HL-60 (cell line): ENCODE results near the gene SH3PXD2A.

ENCODE experiments used
- DNase-seq, 2 experiments: peaks; one replicate each; pipeline ENCODE4 v3.0.0-alpha.2; 2010 to 2020; ENCODE audit warnings: low read depth in 1 of 2, low spot score in 1 of 2
- H3K27ac ChIP-seq: fragments of 250-450 bp; sonication (Bioruptor Pico); replicated peaks from 2 replicates; pipeline ENCODE4 v1.5.1; 2020; ENCODE audit warnings: mild to moderate bottlenecking, moderate library complexity
- H3K27me3 ChIP-seq: fragments of 250-450 bp; sonication (Bioruptor Pico); 2 replicates; pipeline ENCODE4 v1.5.1; 2021; ENCODE audit warnings: mild to moderate bottlenecking, moderate library complexity; ENCODE audit not compliant: insufficient read depth, poor library complexity, severe bottlenecking
- H3K4me3 ChIP-seq: replicated peaks from 2 replicates; pipeline ENCODE4 v1.5.1; 2011; ENCODE audit warnings: mild to moderate bottlenecking, control low read depth, low read length; ENCODE audit not compliant: insufficient read depth
- GABPA ChIP-seq: IDR thresholded peaks from 2 replicates; pipeline ENCODE4 v1.6.1; 2012; ENCODE audit warnings: low read depth
- POLR2AphosphoS5 ChIP-seq: IDR thresholded peaks from 2 replicates; pipeline ENCODE4 v1.6.1; 2012; ENCODE audit warnings: low read depth
- SPI1 ChIP-seq: IDR thresholded peaks from 2 replicates; pipeline ENCODE4 v1.6.1; 2012; ENCODE audit warnings: low read depth, mild to moderate bottlenecking, borderline replicate concordance
- TF ChIP-seq, protein P1 (sequence below): IDR thresholded peaks from one replicate; pipeline ENCODE4 v1.5.1; 2011; ENCODE audit warnings: low read length, control low read depth, inconsistent platforms; ENCODE audit not compliant: insufficient read depth
- TF ChIP-seq, protein P2 (sequence below): IDR thresholded peaks from 2 replicates; pipeline ENCODE4 v1.6.1; 2012; ENCODE audit warnings: low read depth; ENCODE audit not compliant: insufficient replicate concordance

Gene SH3PXD2A

DNA sequence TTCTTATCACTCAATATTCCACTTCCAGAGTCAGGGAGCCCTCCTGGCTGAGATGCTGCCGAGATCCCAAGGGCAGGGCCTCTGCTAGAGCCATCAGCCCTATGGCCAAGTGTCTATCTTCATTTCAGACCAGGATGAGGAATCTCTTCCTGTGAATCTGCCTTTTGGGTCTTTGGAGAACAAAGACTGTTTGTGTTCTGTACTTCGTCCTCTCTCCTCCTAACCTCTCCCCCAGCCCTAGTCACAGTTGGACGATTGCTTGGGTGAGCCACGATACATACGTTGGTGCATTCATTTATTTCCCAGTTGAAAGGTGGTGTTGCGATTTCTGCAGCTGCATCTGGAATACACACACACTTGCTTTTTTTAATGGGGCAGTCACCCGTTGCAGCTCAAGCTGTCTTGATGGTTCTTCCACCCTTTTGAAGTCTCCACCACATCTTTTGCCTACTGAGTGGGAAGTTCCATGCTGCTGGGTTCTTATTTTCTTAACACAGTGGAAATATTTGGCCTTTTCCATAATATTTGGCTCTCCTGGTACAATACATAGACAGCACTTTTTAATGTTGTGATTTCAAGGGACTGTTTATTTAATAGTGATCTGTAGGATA lies 26.7 kb downstream of the SH3PXD2A start:
- Histone ChIP-seq H3K4me3 (no peak overlapping the region), H3K27ac (no peak overlapping the region), H3K27me3 (no peaks in the 10 kb centered on the region)
- no peak for DNase-seq
- TF ChIP-seq, protein P1, sequence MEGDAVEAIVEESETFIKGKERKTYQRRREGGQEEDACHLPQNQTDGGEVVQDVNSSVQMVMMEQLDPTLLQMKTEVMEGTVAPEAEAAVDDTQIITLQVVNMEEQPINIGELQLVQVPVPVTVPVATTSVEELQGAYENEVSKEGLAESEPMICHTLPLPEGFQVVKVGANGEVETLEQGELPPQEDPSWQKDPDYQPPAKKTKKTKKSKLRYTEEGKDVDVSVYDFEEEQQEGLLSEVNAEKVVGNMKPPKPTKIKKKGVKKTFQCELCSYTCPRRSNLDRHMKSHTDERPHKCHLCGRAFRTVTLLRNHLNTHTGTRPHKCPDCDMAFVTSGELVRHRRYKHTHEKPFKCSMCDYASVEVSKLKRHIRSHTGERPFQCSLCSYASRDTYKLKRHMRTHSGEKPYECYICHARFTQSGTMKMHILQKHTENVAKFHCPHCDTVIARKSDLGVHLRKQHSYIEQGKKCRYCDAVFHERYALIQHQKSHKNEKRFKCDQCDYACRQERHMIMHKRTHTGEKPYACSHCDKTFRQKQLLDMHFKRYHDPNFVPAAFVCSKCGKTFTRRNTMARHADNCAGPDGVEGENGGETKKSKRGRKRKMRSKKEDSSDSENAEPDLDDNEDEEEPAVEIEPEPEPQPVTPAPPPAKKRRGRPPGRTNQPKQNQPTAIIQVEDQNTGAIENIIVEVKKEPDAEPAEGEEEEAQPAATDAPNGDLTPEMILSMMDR: no peak
- TF ChIP-seq GABPA (no peak), POLR2AphosphoS5 (no peak), SPI1 (no peak)
- TF ChIP-seq, protein P2, sequence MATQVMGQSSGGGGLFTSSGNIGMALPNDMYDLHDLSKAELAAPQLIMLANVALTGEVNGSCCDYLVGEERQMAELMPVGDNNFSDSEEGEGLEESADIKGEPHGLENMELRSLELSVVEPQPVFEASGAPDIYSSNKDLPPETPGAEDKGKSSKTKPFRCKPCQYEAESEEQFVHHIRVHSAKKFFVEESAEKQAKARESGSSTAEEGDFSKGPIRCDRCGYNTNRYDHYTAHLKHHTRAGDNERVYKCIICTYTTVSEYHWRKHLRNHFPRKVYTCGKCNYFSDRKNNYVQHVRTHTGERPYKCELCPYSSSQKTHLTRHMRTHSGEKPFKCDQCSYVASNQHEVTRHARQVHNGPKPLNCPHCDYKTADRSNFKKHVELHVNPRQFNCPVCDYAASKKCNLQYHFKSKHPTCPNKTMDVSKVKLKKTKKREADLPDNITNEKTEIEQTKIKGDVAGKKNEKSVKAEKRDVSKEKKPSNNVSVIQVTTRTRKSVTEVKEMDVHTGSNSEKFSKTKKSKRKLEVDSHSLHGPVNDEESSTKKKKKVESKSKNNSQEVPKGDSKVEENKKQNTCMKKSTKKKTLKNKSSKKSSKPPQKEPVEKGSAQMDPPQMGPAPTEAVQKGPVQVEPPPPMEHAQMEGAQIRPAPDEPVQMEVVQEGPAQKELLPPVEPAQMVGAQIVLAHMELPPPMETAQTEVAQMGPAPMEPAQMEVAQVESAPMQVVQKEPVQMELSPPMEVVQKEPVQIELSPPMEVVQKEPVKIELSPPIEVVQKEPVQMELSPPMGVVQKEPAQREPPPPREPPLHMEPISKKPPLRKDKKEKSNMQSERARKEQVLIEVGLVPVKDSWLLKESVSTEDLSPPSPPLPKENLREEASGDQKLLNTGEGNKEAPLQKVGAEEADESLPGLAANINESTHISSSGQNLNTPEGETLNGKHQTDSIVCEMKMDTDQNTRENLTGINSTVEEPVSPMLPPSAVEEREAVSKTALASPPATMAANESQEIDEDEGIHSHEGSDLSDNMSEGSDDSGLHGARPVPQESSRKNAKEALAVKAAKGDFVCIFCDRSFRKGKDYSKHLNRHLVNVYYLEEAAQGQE: no peak

DNA sequence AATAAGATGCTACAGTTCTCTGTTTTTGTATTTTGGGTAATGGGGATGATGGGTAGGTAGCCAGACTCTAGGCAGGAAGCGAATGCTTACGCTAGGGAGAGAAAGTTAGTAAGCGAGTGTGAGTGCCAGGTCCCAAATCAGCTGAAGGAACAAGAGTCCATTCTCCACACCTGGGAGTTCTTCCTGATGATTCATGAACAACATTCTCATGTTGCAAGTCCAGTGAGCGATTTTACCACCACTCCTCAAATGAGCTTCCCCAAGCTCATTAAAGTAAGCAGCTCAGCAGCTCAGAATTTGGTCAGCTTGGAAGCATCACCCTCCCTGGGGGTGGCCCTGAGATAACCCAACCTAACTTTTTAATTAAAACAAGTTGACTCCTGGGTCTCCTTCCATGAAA lies 27.3 kb downstream of the SH3PXD2A start:
- Histone ChIP-seq H3K27ac (no peak overlapping the region), H3K4me3 (no peak overlapping the region), H3K27me3 (no peaks in the 10 kb centered on the region)
- no peak for DNase-seq
- TF ChIP-seq, protein P2: no peak
- TF ChIP-seq, protein P1: no peak
- TF ChIP-seq POLR2AphosphoS5: no peak
- no peak for TF ChIP-seq GABPA
- no peak for TF ChIP-seq SPI1

DNA sequence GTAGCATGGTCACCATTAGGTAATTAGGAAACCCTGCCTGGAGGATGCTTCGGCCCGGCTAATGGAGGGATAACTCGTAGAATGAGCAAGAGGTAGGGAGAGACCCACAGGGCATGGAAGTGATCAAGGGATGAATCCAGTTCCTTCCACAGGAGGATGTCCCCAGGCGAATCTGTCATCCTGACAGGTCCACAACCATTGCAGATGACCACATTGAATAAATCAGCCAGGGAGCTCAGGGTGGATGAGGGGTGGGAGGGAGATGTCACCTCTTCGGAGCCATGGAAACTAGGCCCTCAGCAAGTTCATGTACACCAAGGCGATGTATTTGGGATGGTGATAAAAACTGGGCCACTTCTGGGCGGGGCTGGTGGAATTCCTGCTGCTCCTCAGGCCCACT lies 28.5 kb downstream of the SH3PXD2A start:
- TF ChIP-seq SPI1 (no peak), GABPA (no peak), POLR2AphosphoS5 (no peak)
- TF ChIP-seq, protein P2: no peak
- TF ChIP-seq, protein P1: no peak
- Histone ChIP-seq H3K27me3 (no peaks in the 10 kb centered on the region), H3K4me3 (no peak overlapping the region), H3K27ac (no peak overlapping the region)
- no peak for DNase-seq
